ENCODE results near the gene NMUR2.

- TF ChIP-seq CTCF (conservative IDR thresholded peaks at IDR 0.05; ENCODE audit: low read length) = no peak
- no peak for TF ChIP-seq EZH2phosphoT487 (IDR thresholded peaks at IDR 0.05; ENCODE audit: borderline replicate concordance)
Observed at GRCh38 chr5:152353001-152353400, 52.1 kb downstream of the NMUR2 start.

All from Loucy (cell line).